ENCODE results near the gene HOTAIR. TPM values are rescaled to one million over a fixed set of nuclear protein-coding genes. Genes with fewer than 3 reads are reported as not detected.

Gene HOTAIR
- total RNA-seq, 2 donors from 2014 or later = 0.28 TPM; not detected in 1

- intact Hi-C loops (cut with DNase I) = no loop called here
- TF ChIP-seq POLR2AphosphoS5 (IDR thresholded peaks at IDR 0.05) = no peak
- no peak for TF ChIP-seq POLR2A (IDR thresholded peaks at IDR 0.05)
- no peak for TF ChIP-seq CTCF (IDR thresholded peaks at IDR 0.05)
- no peak overlapping the region for H3K27ac ChIP-seq
- H3K4me3 ChIP-seq = no peak overlapping the region
- 17% methylated on average over 44 of the region's 72 CpGs for WGBS
- DNase-seq (ENCODE audit: low spot score) = no peak
- H3K27me3 ChIP-seq (replicated peaks; ENCODE audit: insufficient read depth) = peaks cover 71% of the 10 kb centered on the region
- no peaks in the 10 kb centered on the region for H3K9me3 ChIP-seq
- no peaks in the 10 kb centered on the region for H3K36me3 ChIP-seq
- no peaks in the 10 kb centered on the region for H3K4me1 ChIP-seq (replicated peaks)
Observed at GRCh38 chr12:53961025-53961761, 13.6 kb downstream of the HOTAIR start.

GRCh38 chr12:53960187-53961024 lies 14.3 kb downstream of the HOTAIR start:
- Histone ChIP-seq H3K4me1 (replicated peaks) (no peaks in the 10 kb centered on the region), H3K4me3 (no peak overlapping the region), H3K27me3 (replicated peaks; ENCODE audit: insufficient read depth) (peaks cover 72% of the 10 kb centered on the region), H3K36me3 (no peaks in the 10 kb centered on the region), H3K27ac (no peak overlapping the region), H3K9me3 (no peaks in the 10 kb centered on the region)
- intact Hi-C loops (cut with DNase I) = no loop called here
- TF ChIP-seq POLR2AphosphoS5 (IDR thresholded peaks at IDR 0.05) (no peak), CTCF (IDR thresholded peaks at IDR 0.05) (no peak), POLR2A (IDR thresholded peaks at IDR 0.05) (no peak)
- WGBS = 43% methylated on average over 39 of the region's 39 CpGs
- DNase-seq (ENCODE audit: low spot score) = no peak

DNA sequence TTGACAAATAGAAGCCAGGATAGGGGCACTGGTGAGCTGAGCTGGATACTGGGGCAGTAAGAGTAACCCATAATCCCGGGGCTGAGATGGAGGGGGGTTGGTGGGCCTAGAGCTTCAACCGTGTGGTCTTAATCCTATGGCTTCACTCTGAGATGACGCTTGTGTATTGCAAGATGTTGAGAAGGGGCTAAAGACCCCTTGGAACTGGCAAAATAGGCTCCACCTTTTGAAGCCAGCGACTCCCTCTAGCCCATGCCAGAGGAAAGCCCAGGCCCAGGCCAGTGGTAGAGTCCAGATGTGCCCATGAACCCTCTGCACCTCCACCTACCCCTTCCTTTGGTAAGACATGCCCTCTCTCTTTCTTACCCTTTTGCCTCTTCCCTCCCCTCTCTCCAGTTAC lies 15.4 kb downstream of the HOTAIR start:
- H3K27ac ChIP-seq = no peak overlapping the region
- no peaks in the 10 kb centered on the region for H3K36me3 ChIP-seq
- no peaks in the 10 kb centered on the region for H3K4me1 ChIP-seq (replicated peaks)
- 52% methylated on average over 4 of the region's 4 CpGs for WGBS
- no peak overlapping the region for H3K4me3 ChIP-seq
- no peak for DNase-seq (ENCODE audit: low spot score)
- TF ChIP-seq CTCF (IDR thresholded peaks at IDR 0.05) = no peak
- H3K9me3 ChIP-seq = no peaks in the 10 kb centered on the region
- peaks cover 76% of the 10 kb centered on the region for H3K27me3 ChIP-seq (replicated peaks; ENCODE audit: insufficient read depth)
- intact Hi-C loops (cut with DNase I) = no loop called here

DNA sequence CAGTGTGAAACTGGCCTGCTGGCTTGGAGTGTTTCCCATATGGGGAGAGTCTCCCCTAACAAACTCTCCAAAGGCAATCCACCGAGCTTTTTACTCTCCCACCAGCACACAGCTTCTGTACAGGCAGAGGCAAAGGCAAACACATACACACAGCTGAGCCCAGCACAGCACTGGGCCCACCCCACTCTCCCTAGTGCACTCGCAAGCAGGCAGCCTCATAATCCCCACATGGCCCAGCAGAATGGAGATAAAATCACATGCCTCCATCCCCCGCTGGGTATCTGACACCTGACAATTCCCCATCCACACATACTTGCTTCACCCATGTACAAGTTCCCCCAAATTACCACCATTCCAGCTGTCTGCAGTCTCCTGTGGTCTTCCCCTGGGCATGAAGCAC lies 16.6 kb downstream of the HOTAIR start:
- TF ChIP-seq CTCF (IDR thresholded peaks at IDR 0.05) (no peak), POLR2AphosphoS5 (IDR thresholded peaks at IDR 0.05) (no peak), POLR2A (IDR thresholded peaks at IDR 0.05) (no peak)
- Histone ChIP-seq H3K4me3 (no peak overlapping the region), H3K4me1 (replicated peaks) (no peaks in the 10 kb centered on the region), H3K27me3 (replicated peaks; ENCODE audit: insufficient read depth) (peaks cover 73% of the 10 kb centered on the region), H3K9me3 (no peaks in the 10 kb centered on the region), H3K27ac (no peak overlapping the region), H3K36me3 (no peaks in the 10 kb centered on the region)
- intact Hi-C loops (cut with DNase I) = no loop called here
- 47% methylated on average over 3 of the region's 3 CpGs for WGBS
- DNase-seq (ENCODE audit: low spot score) = no peak
